Measurements from ENCODE around the gene AFF1.
A peak's percentile ranks its signal among the peaks of the same experiment; 100 is the strongest.

The AFF1 gene

GRCh38 chr4:86963697-86964096 lies 28.9 kb downstream of the AFF1 start:
- DNase-seq (ENCODE audit: low read depth) = no peak
- H3K4me3 ChIP-seq (ENCODE audit: low read depth, low read length) = no peak overlapping the region
- no peak for TF ChIP-seq CTCF (conservative IDR thresholded peaks at IDR 0.05; ENCODE audit: low read depth, low read length)

DNA sequence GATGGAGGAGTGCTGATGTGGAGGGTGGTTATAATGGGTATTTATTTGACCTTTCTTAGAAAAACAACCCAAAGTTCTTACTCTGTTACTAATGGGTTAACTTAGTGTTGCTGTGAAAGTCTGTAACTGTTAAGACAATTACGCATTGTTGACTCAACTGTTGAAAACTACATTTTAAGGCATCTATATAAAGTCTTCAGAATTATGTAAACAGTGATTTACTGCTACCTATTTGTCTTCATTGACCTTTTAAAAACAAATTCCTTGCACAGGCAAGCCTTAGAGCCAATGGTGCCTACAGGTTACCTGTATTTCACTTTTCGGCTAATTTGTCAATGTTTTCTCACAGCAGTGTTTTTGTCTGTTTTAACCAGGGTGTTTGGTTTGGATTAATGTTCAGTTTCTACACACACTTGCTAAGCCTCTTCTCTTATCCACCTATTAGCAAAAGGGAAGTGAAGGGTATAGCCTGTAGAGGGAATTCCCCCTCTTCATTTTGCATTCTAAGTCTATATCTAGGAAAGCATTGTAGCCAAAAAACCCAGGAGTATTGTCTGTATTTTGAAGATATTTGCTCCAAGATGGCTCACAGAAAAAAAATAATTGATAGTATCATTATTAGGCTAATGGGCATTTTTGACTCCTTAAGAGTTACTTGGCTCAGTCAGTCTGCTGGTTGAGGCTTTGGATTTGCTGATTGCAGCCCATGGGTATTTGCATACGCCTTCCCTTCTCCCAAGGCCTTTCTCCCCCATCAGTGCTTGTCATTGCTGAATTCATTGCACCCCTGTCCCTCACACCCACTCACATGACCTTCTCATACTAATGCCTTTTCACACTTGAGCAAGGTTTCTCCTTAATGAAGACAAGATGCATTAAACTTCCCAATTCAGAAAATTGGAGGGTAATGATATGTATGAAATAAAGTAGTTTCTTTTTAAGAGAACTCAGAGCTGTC lies 30.5 kb downstream of the AFF1 start:
- TF ChIP-seq CTCF (conservative IDR thresholded peaks at IDR 0.05; ENCODE audit: low read depth, low read length) = no peak

GRCh38 chr4:86967073-86967472 lies 32.3 kb downstream of the AFF1 start:
- no peak for TF ChIP-seq CTCF (conservative IDR thresholded peaks at IDR 0.05; ENCODE audit: low read depth, low read length)
- no peak for DNase-seq (ENCODE audit: low read depth)

More for the DNA sequence above, 30.5 kb downstream of the AFF1 start:
- H3K4me3 ChIP-seq (ENCODE audit: low read depth, low read length) = no peak overlapping the region
- DNase-seq (ENCODE audit: low read depth) = no peak

DNA sequence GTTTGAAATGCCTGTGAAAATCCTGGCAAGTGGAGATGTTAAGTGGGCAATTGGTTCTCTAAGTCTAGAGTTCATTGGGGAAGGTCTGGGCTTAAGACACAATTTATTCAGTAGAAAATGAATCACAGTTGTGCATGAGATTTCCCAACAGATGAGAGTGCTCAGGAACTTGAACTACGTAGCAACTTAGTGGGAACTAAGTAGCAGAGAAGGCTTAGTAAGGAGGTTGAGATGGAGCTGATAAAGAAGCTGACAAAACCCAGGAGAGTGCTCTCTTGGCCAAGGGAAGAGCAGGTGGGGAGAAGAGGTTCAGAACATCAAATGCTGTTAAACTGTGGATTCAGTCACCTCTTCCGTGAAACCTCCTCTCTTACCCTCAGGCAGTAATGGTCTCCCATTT lies 33.0 kb downstream of the AFF1 start:
- H3K4me3 ChIP-seq (ENCODE audit: low read depth, low read length) = no peak overlapping the region
- no peak for TF ChIP-seq CTCF (conservative IDR thresholded peaks at IDR 0.05; ENCODE audit: low read depth, low read length)
- DNase-seq (ENCODE audit: low read depth) = peak; percentile 85

More at GRCh38 chr4:86967073-86967472, 32.3 kb downstream of the AFF1 start:
- no peak overlapping the region for H3K4me3 ChIP-seq (ENCODE audit: low read depth, low read length)

DNA sequence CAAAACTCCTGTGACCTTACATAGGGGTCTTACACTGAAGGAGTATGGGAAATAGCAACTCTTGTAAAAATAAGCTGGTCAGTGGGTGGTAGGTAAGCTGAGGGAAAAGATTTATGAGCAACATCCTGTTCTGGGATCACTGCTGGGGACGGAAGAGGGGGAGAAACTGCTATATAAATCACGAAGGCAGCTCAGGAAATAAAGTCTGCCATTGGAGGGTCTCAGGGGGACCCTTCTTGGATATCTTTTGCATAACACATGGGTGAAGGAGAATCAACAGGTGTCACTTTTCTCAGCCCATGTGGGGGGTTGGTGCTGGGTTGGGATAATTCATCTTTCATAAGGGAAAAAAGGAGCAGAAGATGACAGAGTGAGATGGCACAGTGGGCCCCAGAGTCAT lies 33.7 kb downstream of the AFF1 start:
- TF ChIP-seq CTCF (conservative IDR thresholded peaks at IDR 0.05; ENCODE audit: low read depth, low read length) = no peak
- no peak overlapping the region for H3K4me3 ChIP-seq (ENCODE audit: low read depth, low read length)
- peak; percentile 34 for DNase-seq (ENCODE audit: low read depth)

DNA sequence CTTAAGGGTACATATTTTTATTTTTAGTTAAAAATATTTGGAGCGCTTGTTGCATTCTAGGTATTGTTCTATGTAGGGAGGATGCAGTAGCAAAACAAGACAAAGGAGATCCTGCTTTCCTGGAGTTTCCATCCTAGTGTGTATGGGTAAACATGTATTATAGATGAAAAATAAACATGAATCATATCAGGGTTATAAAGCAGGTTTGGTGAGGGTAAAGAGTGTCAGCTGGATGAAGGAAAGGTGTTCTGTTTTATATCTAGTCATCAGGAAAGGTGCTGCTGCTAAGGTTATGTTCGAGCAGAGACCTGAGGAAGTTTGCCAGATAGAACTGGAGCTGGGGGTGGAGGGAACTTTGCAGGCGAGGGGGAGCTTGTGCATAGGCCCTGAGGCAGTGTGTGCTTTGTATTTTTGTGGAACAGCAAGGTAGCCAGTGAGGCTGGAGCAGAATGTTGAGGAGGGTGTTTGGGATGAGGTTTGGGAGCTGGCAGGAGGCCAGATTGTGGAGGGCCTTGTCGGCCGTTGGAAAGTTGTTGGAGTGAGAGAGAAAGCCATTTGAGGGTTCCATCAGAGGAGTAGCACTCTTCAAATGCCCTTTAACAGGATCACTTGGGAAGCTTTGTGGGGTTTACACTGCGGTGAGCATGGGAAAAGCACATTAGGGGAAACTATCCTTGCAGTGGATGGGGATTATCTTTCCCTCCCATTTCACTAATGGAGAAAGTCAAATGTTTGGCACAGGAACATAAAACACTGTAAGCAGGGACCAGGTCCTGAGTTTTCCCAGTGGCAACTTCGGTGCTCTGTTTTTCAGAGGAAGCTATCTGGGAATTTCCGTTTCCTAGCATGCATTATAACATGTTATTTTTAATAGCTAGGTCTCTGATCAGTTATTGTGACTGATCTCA lies 35.9 kb downstream of the AFF1 start:
- DNase-seq (ENCODE audit: low read depth) = no peak
- no peak for TF ChIP-seq CTCF (conservative IDR thresholded peaks at IDR 0.05; ENCODE audit: low read depth, low read length)

More for the DNA sequence above, 35.9 kb downstream of the AFF1 start:
- no peak overlapping the region for H3K4me3 ChIP-seq (ENCODE audit: low read depth, low read length)
